Measurements from ENCODE around the gene MTPN.

Gene MTPN

DNA sequence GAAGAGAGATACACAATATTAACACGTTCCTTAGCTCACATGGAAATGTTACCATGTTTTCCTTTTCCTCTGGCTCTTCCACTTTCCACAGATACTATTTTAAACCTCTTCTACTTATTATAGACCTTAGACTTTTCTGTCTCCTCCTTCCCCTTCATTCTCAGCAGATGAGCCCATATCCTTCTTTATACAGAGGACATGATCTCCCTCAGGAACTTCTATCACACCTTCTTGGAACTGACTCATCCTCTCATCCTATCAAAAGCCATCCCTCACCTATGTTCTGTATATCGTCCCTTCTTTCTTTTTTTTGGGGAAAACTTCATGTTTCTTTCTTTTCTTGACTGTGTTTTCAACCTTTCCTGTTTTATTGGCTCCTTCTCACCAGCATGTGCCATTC, 20.8 kb downstream of the MTPN start:
- H3K27me3 ChIP-seq (ENCODE audit: insufficient read depth, insufficient read length), result no peaks in the 10 kb centered on the region
- peaks cover 14% of the 10 kb centered on the region for H3K36me3 ChIP-seq (ENCODE audit: insufficient read depth, insufficient read length, low read length)
- TF ChIP-seq SUZ12 (IDR thresholded peaks at IDR 0.05; ENCODE audit: extremely low read depth, insufficient read depth, insufficient read length) (no peak), ZNF274 (IDR thresholded peaks at IDR 0.05; ENCODE audit: low read depth, low read length) (no peak), YY1 (IDR thresholded peaks at IDR 0.05; ENCODE audit: insufficient read depth, insufficient read length) (no peak)
- no peak overlapping the region for H3K9ac ChIP-seq (ENCODE audit: insufficient read length, low read depth)
- H3K4me3 ChIP-seq (ENCODE audit: insufficient read length, low read depth), result no peak overlapping the region
- no peak for DNase-seq (ENCODE audit: low read depth, low spot score)
- H3K9me3 ChIP-seq (ENCODE audit: insufficient read depth, low read length), result no peaks in the 10 kb centered on the region
- H3K4me1 ChIP-seq (ENCODE audit: insufficient read depth, insufficient read length), result no peaks in the 10 kb centered on the region

DNA sequence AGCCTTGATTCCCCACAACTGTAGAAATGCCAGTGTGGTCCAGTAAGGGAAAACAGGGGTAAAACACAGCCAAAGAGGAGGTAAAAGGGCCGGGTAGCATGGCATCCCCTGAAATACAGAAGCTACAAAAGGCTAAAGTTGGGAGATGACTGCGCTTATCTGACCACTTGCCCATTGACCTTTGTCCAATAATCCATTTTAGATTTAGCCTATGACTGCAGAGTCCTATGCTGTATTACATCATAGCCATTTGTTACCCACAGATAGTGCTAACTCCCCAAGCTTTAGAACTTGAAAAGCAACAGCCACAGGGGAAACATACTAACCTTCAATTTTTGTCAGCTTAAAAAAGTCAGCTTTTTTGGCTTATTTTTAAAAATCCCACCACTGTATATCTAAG, 26.2 kb downstream of the MTPN start:
- Histone ChIP-seq H3K4me3 (ENCODE audit: insufficient read length, low read depth) (no peak overlapping the region), H3K9ac (ENCODE audit: insufficient read length, low read depth) (no peak overlapping the region), H3K4me1 (ENCODE audit: insufficient read depth, insufficient read length) (no peaks in the 10 kb centered on the region), H3K9me3 (ENCODE audit: insufficient read depth, low read length) (no peaks in the 10 kb centered on the region), H3K27me3 (ENCODE audit: insufficient read depth, insufficient read length) (no peaks in the 10 kb centered on the region), H3K36me3 (ENCODE audit: insufficient read depth, insufficient read length, low read length) (peaks cover 35% of the 10 kb centered on the region)
- no peak for TF ChIP-seq YY1 (IDR thresholded peaks at IDR 0.05; ENCODE audit: insufficient read depth, insufficient read length)
- no peak for TF ChIP-seq ZNF274 (IDR thresholded peaks at IDR 0.05; ENCODE audit: low read depth, low read length)
- TF ChIP-seq SUZ12 (IDR thresholded peaks at IDR 0.05; ENCODE audit: extremely low read depth, insufficient read depth, insufficient read length), result no peak
- no peak for DNase-seq (ENCODE audit: low read depth, low spot score)

- H3K9me3 ChIP-seq (ENCODE audit: insufficient read depth, low read length), result no peaks in the 10 kb centered on the region
- TF ChIP-seq YY1 (IDR thresholded peaks at IDR 0.05; ENCODE audit: insufficient read depth, insufficient read length) (no peak), SUZ12 (IDR thresholded peaks at IDR 0.05; ENCODE audit: extremely low read depth, insufficient read depth, insufficient read length) (no peak), ZNF274 (IDR thresholded peaks at IDR 0.05; ENCODE audit: low read depth, low read length) (no peak)
- no peak for DNase-seq (ENCODE audit: low read depth, low spot score)
- H3K9ac ChIP-seq (ENCODE audit: insufficient read length, low read depth), result no peak overlapping the region
- no peaks in the 10 kb centered on the region for H3K27me3 ChIP-seq (ENCODE audit: insufficient read depth, insufficient read length)
- H3K4me3 ChIP-seq (ENCODE audit: insufficient read length, low read depth), result no peak overlapping the region
- no peaks in the 10 kb centered on the region for H3K4me1 ChIP-seq (ENCODE audit: insufficient read depth, insufficient read length)
- peaks cover 35% of the 10 kb centered on the region for H3K36me3 ChIP-seq (ENCODE audit: insufficient read depth, insufficient read length, low read length)
Observed at GRCh38 chr7:135950429-135950828, 26.7 kb downstream of the MTPN start.

DNA sequence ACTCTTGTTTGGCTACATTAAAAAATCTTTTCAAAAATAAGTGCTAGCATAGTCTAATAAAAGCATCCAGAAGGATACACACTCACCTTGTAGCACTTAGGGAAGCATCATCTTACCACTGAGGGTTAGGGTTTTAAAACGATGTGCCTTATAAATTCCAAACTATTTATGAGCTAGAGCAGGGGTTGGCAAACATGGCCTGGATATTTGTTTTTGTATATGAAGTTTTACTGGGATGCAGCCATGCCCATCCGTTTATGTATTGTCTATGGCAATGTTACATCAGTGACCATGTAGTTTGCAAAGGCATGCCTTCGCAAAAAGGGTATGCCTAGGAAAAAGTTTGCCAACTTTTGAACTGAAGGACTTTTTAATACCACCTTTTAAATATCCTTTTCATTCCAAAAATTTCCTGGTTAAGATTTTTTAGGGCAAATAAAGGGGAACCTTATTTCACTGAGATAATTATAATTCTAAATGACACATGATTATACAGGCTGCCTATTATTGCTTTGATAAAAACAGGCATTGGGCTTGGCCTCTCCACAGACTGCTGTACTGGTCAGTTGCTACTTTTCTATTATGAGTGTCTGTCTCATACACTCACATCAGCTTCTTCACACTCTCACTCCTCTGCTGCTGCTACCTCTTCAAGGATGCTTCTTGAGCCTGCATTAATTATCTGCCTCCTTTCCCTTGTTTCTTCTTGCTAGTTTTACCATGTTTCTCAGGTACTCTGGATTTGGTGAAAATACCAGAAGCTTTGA, 30.7 kb downstream of the MTPN start:
- Histone ChIP-seq H3K36me3 (ENCODE audit: insufficient read depth, insufficient read length, low read length) (peaks cover 35% of the 10 kb centered on the region), H3K9me3 (ENCODE audit: insufficient read depth, low read length) (no peaks in the 10 kb centered on the region), H3K4me1 (ENCODE audit: insufficient read depth, insufficient read length) (no peaks in the 10 kb centered on the region), H3K9ac (ENCODE audit: insufficient read length, low read depth) (no peak overlapping the region), H3K27me3 (ENCODE audit: insufficient read depth, insufficient read length) (no peaks in the 10 kb centered on the region), H3K4me3 (ENCODE audit: insufficient read length, low read depth) (no peak overlapping the region)
- DNase-seq (ENCODE audit: low read depth, low spot score), result no peak
- TF ChIP-seq YY1 (IDR thresholded peaks at IDR 0.05; ENCODE audit: insufficient read depth, insufficient read length), result no peak
- no peak for TF ChIP-seq SUZ12 (IDR thresholded peaks at IDR 0.05; ENCODE audit: extremely low read depth, insufficient read depth, insufficient read length)
- no peak for TF ChIP-seq ZNF274 (IDR thresholded peaks at IDR 0.05; ENCODE audit: low read depth, low read length)

DNA sequence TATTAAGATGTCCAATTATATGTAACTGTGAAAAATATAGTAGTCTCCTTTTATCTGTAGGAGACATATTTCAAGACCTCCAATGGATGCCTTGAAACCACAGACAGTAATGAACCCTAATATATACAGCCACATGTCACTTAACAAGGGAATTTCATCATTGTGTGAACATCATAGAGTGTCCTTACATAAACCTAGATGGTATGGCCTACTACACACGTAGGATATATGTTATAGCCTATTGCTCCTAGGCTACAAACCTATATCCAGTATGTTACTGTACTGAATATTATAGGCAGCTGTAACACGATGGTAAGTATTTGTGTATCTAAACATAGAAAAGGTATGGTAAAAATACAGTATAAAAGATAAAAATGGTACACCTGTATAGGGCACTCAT, 32.4 kb downstream of the MTPN start:
- H3K4me3 ChIP-seq (ENCODE audit: insufficient read length, low read depth), result no peak overlapping the region

GRCh38 chr7:135943134-135943879, 33.9 kb downstream of the MTPN start:
- peaks cover 7% of the 10 kb centered on the region for H3K36me3 ChIP-seq (ENCODE audit: insufficient read depth, insufficient read length, low read length)
- DNase-seq (ENCODE audit: low read depth, low spot score), result no peak
- H3K27me3 ChIP-seq (ENCODE audit: insufficient read depth, insufficient read length), result no peaks in the 10 kb centered on the region
- H3K4me1 ChIP-seq (ENCODE audit: insufficient read depth, insufficient read length), result no peaks in the 10 kb centered on the region
- no peak for TF ChIP-seq YY1 (IDR thresholded peaks at IDR 0.05; ENCODE audit: insufficient read depth, insufficient read length)
- TF ChIP-seq ZNF274 (IDR thresholded peaks at IDR 0.05; ENCODE audit: low read depth, low read length), result no peak
- no peak for TF ChIP-seq SUZ12 (IDR thresholded peaks at IDR 0.05; ENCODE audit: extremely low read depth, insufficient read depth, insufficient read length)
- H3K4me3 ChIP-seq (ENCODE audit: insufficient read length, low read depth), result no peak overlapping the region
- H3K9ac ChIP-seq (ENCODE audit: insufficient read length, low read depth), result no peak overlapping the region
- no peaks in the 10 kb centered on the region for H3K9me3 ChIP-seq (ENCODE audit: insufficient read depth, low read length)

More for the DNA sequence above, 32.4 kb downstream of the MTPN start:
- Histone ChIP-seq H3K27me3 (ENCODE audit: insufficient read depth, insufficient read length) (no peaks in the 10 kb centered on the region), H3K9ac (ENCODE audit: insufficient read length, low read depth) (no peak overlapping the region), H3K9me3 (ENCODE audit: insufficient read depth, low read length) (no peaks in the 10 kb centered on the region), H3K36me3 (ENCODE audit: insufficient read depth, insufficient read length, low read length) (peaks cover 21% of the 10 kb centered on the region), H3K4me1 (ENCODE audit: insufficient read depth, insufficient read length) (no peaks in the 10 kb centered on the region)
- no peak for TF ChIP-seq SUZ12 (IDR thresholded peaks at IDR 0.05; ENCODE audit: extremely low read depth, insufficient read depth, insufficient read length)
- TF ChIP-seq ZNF274 (IDR thresholded peaks at IDR 0.05; ENCODE audit: low read depth, low read length), result no peak
- no peak for TF ChIP-seq YY1 (IDR thresholded peaks at IDR 0.05; ENCODE audit: insufficient read depth, insufficient read length)
- DNase-seq (ENCODE audit: low read depth, low spot score), result no peak

- TF ChIP-seq ZNF274 (IDR thresholded peaks at IDR 0.05; ENCODE audit: low read depth, low read length) (no peak), YY1 (IDR thresholded peaks at IDR 0.05; ENCODE audit: insufficient read depth, insufficient read length) (no peak), SUZ12 (IDR thresholded peaks at IDR 0.05; ENCODE audit: extremely low read depth, insufficient read depth, insufficient read length) (no peak)
- Histone ChIP-seq H3K27me3 (ENCODE audit: insufficient read depth, insufficient read length) (no peaks in the 10 kb centered on the region), H3K9me3 (ENCODE audit: insufficient read depth, low read length) (no peaks in the 10 kb centered on the region), H3K4me3 (ENCODE audit: insufficient read length, low read depth) (no peak overlapping the region), H3K36me3 (ENCODE audit: insufficient read depth, insufficient read length, low read length) (peaks cover 7% of the 10 kb centered on the region), H3K9ac (ENCODE audit: insufficient read length, low read depth) (no peak overlapping the region), H3K4me1 (ENCODE audit: insufficient read depth, insufficient read length) (no peaks in the 10 kb centered on the region)
- DNase-seq (ENCODE audit: low read depth, low spot score), result no peak
Observed at GRCh38 chr7:135942614-135943013, 34.5 kb downstream of the MTPN start.
